Progenitor cell of endocrine pancreas (in vitro differentiated cells): ENCODE results near the gene ARMC2. TPM values are rescaled to one million over a fixed set of nuclear protein-coding genes. Genes with fewer than 3 reads are reported as not detected.

Source experiments
- DNase-seq: peaks from one replicate; pipeline ENCODE4 v3.0.0; 2021; ENCODE audit warnings: low spot score; ENCODE audit not compliant: unreplicated experiment
- H3K27ac Mint-ChIP-seq: 2 replicates; pipeline ENCODE4 v1.8.0; 2021; ENCODE audit warnings: mild to moderate bottlenecking, moderate library complexity, mixed read lengths
- H3K27me3 Mint-ChIP-seq: 2 replicates; pipeline ENCODE4 v1.8.0; 2021; ENCODE audit warnings: mixed read lengths
- H3K36me3 Mint-ChIP-seq: 2 replicates; pipeline ENCODE4 v1.8.0; 2022; ENCODE audit warnings: mixed read lengths; ENCODE audit not compliant: insufficient read depth
- H3K4me1 Mint-ChIP-seq: 2 replicates; pipeline ENCODE4 v1.8.0; 2021; ENCODE audit warnings: low read depth, mixed read lengths
- H3K4me3 Mint-ChIP-seq: 2 replicates; pipeline ENCODE4 v1.8.0; 2021; ENCODE audit warnings: low read depth, mild to moderate bottlenecking, moderate library complexity, mixed read lengths
- H3K9me3 Mint-ChIP-seq: 2 replicates; pipeline ENCODE4 v1.8.0; 2021; ENCODE audit warnings: low read depth, mixed read lengths
- CTCF ChIP-seq: fragments of 200-600 bp; sonication (generic); IDR thresholded peaks from one replicate; pipeline ENCODE4 v1.5.0; 2021; ENCODE audit warnings: antibody characterized with exemption, mild to moderate bottlenecking; ENCODE audit not compliant: unreplicated experiment
- total RNA-seq: library from RNA; stranded (reverse); gene quantifications from 2 replicates; pipeline ENCODE4 v1.2.1, GENCODE V29; 2021

Gene ARMC2
- total RNA-seq, 1 donor from 2014 or later = 16.5 TPM

GRCh38 chr6:109002051-109002697 lies 154.0 kb downstream of the ARMC2 start:
- TF ChIP-seq CTCF = no peak
- DNase-seq = no peak
- H3K9me3 Mint-ChIP-seq = no peaks in the 10 kb centered on the region
- H3K36me3 Mint-ChIP-seq = peaks cover 6% of the 10 kb centered on the region
- H3K4me1 Mint-ChIP-seq = peaks cover 38% of the 10 kb centered on the region
- H3K27me3 Mint-ChIP-seq = no peaks in the 10 kb centered on the region
- no peak overlapping the region for H3K4me3 Mint-ChIP-seq
- H3K27ac Mint-ChIP-seq = peak overlapping the region; percentile 42

DNA sequence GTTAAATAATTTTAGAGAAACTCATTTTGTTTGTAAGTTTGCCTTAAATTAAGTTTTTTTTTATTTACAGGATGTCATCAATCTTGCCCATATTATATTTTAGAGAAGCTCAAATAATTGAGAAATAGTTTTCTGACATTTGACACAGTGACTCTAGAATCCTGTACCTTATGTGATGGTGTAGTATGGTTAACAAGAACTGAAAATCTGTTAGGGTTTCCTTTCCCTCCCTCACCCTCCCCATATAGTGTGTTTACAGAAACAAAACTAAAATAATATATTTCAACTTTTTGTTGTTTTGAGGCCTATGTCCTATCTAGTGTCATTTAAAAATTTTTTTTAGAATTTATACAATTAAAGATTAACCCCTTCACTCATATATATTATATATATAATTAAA lies 154.7 kb downstream of the ARMC2 start:
- peaks cover 43% of the 10 kb centered on the region for H3K4me1 Mint-ChIP-seq
- TF ChIP-seq CTCF = no peak
- no peak overlapping the region for H3K27ac Mint-ChIP-seq
- no peaks in the 10 kb centered on the region for H3K9me3 Mint-ChIP-seq
- H3K36me3 Mint-ChIP-seq = peaks cover 6% of the 10 kb centered on the region
- no peak for DNase-seq
- no peak overlapping the region for H3K4me3 Mint-ChIP-seq
- H3K27me3 Mint-ChIP-seq = no peaks in the 10 kb centered on the region

DNA sequence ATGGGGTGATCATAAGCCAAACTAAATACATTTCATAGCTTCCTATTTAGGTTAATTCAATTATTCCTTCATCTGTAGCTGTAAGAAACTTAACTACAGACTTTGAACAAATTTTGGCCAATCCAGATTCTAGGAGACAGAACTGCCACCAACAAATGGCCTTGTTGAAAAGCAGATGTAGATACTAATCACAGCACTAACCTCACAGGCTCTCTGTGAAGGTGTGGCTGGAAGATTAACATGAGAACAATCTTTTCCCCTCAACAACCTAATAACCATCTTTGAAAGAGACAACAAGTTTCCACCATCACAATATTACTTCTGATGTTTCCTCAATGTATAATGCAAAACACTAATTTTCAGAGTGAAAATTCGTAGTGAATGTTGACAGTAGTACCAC lies 158.6 kb downstream of the ARMC2 start:
- no peak for DNase-seq
- Mint-ChIP-seq H3K36me3 (no peaks in the 10 kb centered on the region), H3K4me3 (peak overlapping the region; percentile 49), H3K27ac (peak overlapping the region; percentile 19), H3K27me3 (no peaks in the 10 kb centered on the region), H3K4me1 (peaks cover 53% of the 10 kb centered on the region), H3K9me3 (no peaks in the 10 kb centered on the region)
- no peak for TF ChIP-seq CTCF

DNA sequence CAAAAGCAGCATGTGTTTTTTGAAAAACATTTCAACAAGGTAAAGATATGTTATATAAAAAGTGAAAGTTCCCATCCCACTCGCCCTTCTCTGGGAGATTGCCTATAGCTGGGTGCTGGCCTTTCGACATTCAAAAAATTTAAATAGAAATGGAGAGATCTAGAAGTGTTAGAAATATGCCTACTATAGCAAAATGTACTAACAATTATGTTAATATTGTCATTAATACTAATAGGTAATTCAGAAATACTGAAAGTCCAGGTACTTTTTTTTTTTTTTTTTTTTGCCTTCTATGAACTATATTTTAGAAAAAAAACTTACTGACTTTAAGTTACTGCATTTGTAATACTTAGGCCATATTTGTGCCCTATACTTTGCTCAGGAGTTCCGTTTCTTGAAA lies 159.3 kb downstream of the ARMC2 start:
- Mint-ChIP-seq H3K4me3 (peak overlapping the region; percentile 95), H3K27me3 (no peaks in the 10 kb centered on the region)

DNA sequence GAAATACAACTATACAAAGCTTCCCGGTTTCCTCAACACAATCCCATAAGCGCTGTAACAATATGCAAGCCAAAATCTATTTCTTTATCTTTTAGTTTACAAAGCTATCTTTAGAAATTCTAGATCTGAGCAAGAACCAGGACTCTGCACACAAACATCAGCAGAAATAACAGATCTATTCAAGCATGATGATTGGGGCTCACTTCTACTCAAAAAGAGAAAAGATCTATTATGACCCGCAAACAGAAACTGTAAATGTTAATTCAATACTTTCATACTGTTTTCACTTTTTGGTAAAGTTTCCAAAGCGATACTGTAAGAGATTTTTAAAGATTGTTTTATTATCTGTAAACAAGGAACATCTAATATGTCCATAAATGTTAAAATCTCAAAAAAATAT lies 159.8 kb downstream of the ARMC2 start:
- no peak for TF ChIP-seq CTCF
- H3K27ac Mint-ChIP-seq = no peak overlapping the region
- no peaks in the 10 kb centered on the region for H3K27me3 Mint-ChIP-seq
- H3K9me3 Mint-ChIP-seq = no peaks in the 10 kb centered on the region
- H3K4me1 Mint-ChIP-seq = peaks cover 45% of the 10 kb centered on the region
- no peak for DNase-seq
- H3K4me3 Mint-ChIP-seq = peak overlapping the region; percentile 95
- H3K36me3 Mint-ChIP-seq = no peaks in the 10 kb centered on the region

More for the DNA sequence above, 159.3 kb downstream of the ARMC2 start:
- DNase-seq = no peak
- no peaks in the 10 kb centered on the region for H3K9me3 Mint-ChIP-seq
- no peak overlapping the region for H3K27ac Mint-ChIP-seq
- H3K4me1 Mint-ChIP-seq = peaks cover 46% of the 10 kb centered on the region
- no peaks in the 10 kb centered on the region for H3K36me3 Mint-ChIP-seq
- no peak for TF ChIP-seq CTCF
